Measurements from ENCODE around the gene MYH7B. TPM values are rescaled to one million over a fixed set of nuclear protein-coding genes. Genes with fewer than 3 reads are reported as not detected.

Gene MYH7B
- total RNA-seq, 2 experiments from 2014 or later, result 0.04 to 0.27 TPM

DNA sequence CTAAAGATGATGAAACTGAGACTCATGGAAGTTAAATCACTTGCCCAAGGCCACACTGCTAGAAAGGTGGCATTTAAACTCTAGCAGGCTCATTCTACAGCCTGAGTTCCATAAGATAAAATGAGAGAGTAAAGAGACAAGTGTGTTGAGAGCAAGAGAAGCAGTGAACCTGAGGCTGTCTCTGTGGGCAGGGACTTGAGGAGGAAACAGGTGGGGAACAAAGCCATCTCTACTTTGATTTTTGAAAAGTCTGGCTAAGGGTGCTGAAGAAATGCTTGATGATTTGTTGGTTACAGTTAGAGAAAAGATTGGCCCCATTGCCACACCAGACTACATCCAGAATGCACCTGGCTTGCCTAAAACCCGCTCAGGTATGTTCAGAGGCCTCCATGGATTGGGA, 29.1 kb upstream of the MYH7B start:
- DNase-seq, result no peak

DNA sequence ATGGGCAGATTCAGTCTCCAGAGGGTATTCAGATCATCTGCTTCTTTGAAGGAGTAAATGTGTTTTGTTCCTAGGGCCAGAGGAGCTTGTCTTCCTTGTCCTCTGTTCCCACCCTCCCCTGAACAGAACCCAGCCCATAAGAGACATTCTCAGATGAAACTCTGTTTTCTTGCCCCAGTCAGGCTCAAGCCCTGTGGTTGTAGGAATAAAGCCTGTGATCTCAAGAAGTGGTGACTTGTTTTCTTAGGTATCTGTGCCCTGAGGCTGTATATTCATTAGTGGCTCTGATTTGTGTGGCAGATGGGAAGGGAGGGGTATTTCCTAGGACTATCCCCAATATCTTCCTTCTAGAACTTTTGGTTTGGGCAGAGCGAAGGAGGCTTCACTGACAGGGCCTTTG, 27.9 kb upstream of the MYH7B start:
- Mint-ChIP-seq H3K36me3 (ENCODE audit: low read depth) (peaks cover 34% of the 10 kb centered on the region), H3K4me1 (peaks cover 8% of the 10 kb centered on the region), H3K9me3 (no peaks in the 10 kb centered on the region), H3K27me3 (no peaks in the 10 kb centered on the region), H3K4me3 (no peak overlapping the region), H3K27ac (no peak overlapping the region)
- no peak for DNase-seq
- CTCF ChIA-PET, result interaction anchor here (1.3 to 1.8 kb wide), 3 partner anchors 10 to 16 kb away, joined by 3 to 5 read pairs (median 4); no protein-coding TSS in a partner anchor
- POLR2A ChIA-PET, result no interaction called here

More for the DNA sequence above, 29.1 kb upstream of the MYH7B start:
- POLR2A ChIA-PET, result no interaction called here
- H3K27me3 Mint-ChIP-seq, result no peaks in the 10 kb centered on the region
- CTCF ChIA-PET, result no interaction called here
- peaks cover 10% of the 10 kb centered on the region for H3K4me1 Mint-ChIP-seq
- H3K4me3 Mint-ChIP-seq, result no peak overlapping the region
- no peak overlapping the region for H3K27ac Mint-ChIP-seq
- H3K36me3 Mint-ChIP-seq (ENCODE audit: low read depth), result peaks cover 32% of the 10 kb centered on the region
- no peaks in the 10 kb centered on the region for H3K9me3 Mint-ChIP-seq

DNA sequence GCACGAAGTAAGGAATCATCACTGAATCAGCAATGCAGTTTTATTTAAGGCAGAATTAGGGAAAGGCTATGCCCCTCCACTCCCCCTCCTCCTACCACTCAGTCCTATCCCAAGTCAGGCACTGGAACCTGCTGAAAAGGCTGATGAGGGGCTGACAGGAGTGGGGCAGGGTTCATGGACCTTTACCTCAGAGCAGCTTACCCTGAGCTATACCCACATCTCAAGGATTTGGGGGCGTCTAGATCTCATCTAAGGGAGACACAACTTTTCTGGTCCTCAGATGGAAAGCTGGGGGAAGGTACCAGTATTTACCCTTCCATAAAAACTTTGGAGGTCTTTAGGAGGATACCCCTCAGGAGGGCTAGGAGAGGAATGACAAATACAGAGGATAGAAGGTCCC, 27.3 kb upstream of the MYH7B start:
- Mint-ChIP-seq H3K27ac (no peak overlapping the region), H3K4me3 (no peak overlapping the region), H3K9me3 (no peaks in the 10 kb centered on the region), H3K27me3 (no peaks in the 10 kb centered on the region), H3K4me1 (peaks cover 8% of the 10 kb centered on the region), H3K36me3 (ENCODE audit: low read depth) (peaks cover 36% of the 10 kb centered on the region)
- POLR2A ChIA-PET, result no interaction called here
- CTCF ChIA-PET, result interaction anchor here (1.4 to 1.8 kb wide), 2 partner anchors 10 to 15 kb away, joined by 4 to 5 read pairs; no protein-coding TSS in a partner anchor
- no peak for DNase-seq

DNA sequence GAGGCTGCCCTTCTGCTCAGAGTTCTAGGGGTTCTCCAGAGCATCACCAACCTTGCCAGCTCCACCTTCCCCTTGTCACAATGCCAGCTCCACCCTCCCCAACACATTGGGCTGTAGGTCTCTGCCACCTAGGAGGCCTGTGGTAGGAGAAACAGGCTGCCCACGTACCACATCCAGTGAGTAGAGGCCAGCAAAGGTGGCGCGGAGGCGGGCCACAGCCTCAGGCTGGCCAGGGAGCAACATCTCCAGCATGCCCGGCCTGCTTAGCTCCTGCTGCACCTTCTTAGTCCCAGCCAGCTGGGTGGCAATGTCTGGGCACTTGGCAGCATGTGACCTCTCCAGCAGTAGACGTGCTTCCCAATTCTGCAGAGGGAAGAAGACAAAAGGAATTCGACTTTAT, 23.9 kb upstream of the MYH7B start:
- Mint-ChIP-seq H3K4me3 (no peak overlapping the region), H3K27ac (no peak overlapping the region), H3K27me3 (no peaks in the 10 kb centered on the region), H3K36me3 (ENCODE audit: low read depth) (peaks cover 31% of the 10 kb centered on the region), H3K9me3 (no peaks in the 10 kb centered on the region), H3K4me1 (no peaks in the 10 kb centered on the region)
- CTCF ChIA-PET, result interaction anchor here (1.0 to 1.5 kb wide), 4 partner anchors 10 to 59 kb away, joined by 3 to 5 read pairs (median 4); partner anchors contain the start of gene GGT7
- DNase-seq, result no peak
- POLR2A ChIA-PET, result no interaction called here

DNA sequence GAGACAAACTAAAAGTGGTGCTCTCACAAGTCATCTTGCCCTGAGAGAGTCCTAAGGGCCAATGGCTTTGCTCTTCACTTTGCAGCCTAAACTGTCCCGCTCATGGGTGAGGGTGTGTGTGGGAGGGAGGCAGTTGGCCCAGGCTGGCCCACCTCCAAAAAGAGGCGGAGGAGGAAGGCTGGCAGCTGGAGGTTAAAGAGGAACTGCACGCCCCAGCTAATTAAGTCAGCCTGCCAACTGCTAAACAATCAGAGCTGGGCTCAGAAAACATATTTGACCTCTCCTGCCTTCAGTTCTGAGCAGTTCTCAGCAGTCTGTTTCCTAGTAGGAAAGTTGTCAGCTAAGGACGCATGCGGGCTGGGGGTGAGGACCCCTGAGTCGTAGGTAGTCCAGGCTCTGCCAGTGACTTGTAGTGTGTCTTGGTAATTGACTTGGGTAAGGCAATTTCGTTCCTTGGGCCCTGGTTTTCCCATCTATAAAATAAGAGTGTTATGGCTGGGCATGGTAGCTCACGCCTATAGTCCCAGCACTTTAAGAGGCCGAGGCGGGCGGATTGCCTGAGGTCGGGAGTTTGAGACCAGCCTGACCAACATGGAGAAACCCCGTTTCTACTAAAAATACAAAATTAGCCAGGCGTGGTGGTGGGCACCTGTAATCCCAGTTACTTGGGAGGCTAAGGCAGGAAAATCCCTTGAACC, 17.1 kb upstream of the MYH7B start:
- Mint-ChIP-seq H3K36me3 (ENCODE audit: low read depth) (peaks cover 33% of the 10 kb centered on the region), H3K4me3 (no peak overlapping the region), H3K27me3 (no peaks in the 10 kb centered on the region), H3K9me3 (no peaks in the 10 kb centered on the region), H3K4me1 (no peaks in the 10 kb centered on the region), H3K27ac (no peak overlapping the region)
- ChIA-PET CTCF (interaction anchor here (0.8 kb wide), 1 partner anchor 73 kb away, joined by 3 read pairs; no protein-coding TSS in a partner anchor), POLR2A (no interaction called here)
- no peak for DNase-seq

DNA sequence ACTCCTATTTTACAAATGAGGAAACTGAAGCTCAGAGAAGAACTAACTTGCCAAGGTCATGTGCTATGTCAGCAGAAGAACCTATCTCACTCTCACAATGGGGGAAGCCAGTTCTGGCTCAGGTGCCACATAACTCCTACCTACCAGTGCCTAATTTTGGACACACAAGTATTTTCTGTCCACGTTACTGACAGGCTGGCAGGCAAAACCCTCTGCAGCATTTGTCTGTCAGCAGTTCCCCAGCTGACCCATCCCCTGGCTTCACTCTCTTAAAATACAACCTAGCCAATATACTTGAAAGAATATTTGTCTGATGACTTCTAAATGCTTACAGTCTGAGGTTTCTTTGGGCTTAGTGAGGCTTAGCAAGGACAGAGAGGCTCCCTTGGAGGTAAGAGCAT, 15.6 kb upstream of the MYH7B start:
- Mint-ChIP-seq H3K27ac (no peak overlapping the region), H3K27me3 (no peaks in the 10 kb centered on the region), H3K36me3 (ENCODE audit: low read depth) (peaks cover 31% of the 10 kb centered on the region), H3K4me3 (no peak overlapping the region), H3K9me3 (no peaks in the 10 kb centered on the region), H3K4me1 (no peaks in the 10 kb centered on the region)
- ChIA-PET CTCF (interaction anchor here (1.1 kb wide), 1 partner anchor 33 kb away, joined by 4 read pairs; no protein-coding TSS in a partner anchor), POLR2A (no interaction called here)
- DNase-seq, result no peak

DNA sequence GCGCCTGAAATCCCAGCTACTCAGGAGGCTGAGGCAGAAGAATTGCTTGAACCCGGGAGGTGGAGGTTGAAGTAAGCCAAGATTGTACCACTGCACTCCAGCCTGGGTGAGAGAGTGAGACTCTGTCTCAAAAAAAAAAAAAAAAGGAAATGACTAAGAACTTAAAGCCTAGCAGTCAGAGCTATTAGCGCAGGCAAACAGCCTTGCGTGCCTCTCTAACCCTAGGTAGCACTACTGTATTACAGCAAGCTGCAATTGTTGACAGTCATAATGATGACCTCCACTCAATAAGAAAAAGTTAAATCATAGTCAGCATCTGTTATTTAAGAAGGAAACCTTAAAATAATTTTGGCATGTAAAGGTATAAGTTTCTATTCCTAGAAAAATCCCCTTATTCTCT, 14.4 kb upstream of the MYH7B start:
- no peak overlapping the region for H3K4me3 Mint-ChIP-seq
- DNase-seq, result no peak
- ChIA-PET POLR2A (no interaction called here), CTCF (interaction anchor here (0.5 to 1.2 kb wide), 6 partner anchors 9 to 93 kb away, joined by 3 to 5 read pairs (median 3); partner anchors contain the start of genes GSS and MYH7B)
- peaks cover 35% of the 10 kb centered on the region for H3K36me3 Mint-ChIP-seq (ENCODE audit: low read depth)
- H3K4me1 Mint-ChIP-seq, result no peaks in the 10 kb centered on the region
- H3K27ac Mint-ChIP-seq, result no peak overlapping the region
- H3K9me3 Mint-ChIP-seq, result no peaks in the 10 kb centered on the region
- H3K27me3 Mint-ChIP-seq, result no peaks in the 10 kb centered on the region

DNA sequence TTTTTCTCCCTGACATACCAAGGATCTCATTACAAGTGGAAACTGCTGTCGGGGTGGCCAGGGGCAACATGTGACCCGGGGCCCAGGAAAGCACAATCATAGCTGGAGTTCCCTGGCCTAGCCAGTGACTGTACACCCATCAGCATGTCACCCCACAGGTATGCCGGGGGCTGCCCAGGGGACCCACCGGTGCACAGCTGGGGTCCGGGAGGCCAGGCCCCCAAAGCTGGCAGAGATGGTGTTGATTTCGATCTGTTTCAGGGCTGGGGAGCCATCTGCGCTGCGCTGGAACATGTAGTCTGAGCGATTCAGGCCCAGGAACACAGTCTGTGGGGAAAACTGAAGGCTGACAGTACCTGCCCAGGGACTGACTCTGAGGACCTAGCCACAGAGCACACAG, 13.4 kb upstream of the MYH7B start:
- Mint-ChIP-seq H3K4me1 (no peaks in the 10 kb centered on the region), H3K27ac (no peak overlapping the region), H3K36me3 (ENCODE audit: low read depth) (peaks cover 29% of the 10 kb centered on the region), H3K9me3 (no peaks in the 10 kb centered on the region), H3K4me3 (no peak overlapping the region), H3K27me3 (no peaks in the 10 kb centered on the region)
- ChIA-PET CTCF (interaction anchor here (0.7 to 1.1 kb wide), 2 partner anchors 14 to 50 kb away, joined by 3 read pairs; partner anchors contain the start of genes GSS and MYH7B), POLR2A (no interaction called here)
- no peak for DNase-seq

DNA sequence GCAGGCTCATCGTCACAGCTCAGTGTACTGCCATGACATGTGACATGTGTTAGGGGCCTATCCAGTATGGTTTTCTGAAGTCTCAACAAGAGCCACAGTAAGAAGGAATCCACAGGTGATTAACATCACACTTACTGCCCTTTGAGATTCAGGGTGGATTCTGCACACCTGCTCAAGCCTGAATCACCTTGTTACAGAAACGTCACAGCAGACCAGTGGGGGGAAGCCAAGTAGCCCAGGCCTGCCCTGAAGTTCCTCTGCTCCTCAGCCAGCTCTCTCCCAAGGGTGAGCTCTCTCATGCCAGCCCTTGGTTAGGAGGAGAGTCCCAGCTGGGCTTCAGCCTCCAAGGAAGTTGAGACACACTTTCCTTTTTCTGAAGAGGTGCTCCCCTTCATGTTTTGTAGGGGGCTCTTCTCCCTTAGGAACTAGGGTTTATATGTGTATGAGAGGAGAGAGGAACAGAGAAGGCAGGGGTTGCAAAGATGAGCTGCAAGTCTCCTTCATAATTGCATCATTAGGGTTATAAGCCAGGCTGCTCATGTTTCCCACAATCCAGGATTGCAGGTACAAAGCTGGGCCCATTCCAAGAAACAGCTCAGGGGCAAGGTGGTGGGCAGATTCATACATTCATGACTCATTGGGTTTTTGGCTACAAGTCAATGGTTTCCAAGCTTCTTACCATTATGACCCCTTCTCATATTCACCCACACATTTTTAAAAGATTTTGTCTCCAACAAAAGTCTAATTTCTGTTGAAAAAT, 11.7 kb upstream of the MYH7B start:
- ChIA-PET CTCF (interaction anchor here (1.5 to 2.0 kb wide), 2 partner anchors 15 to 70 kb away, joined by 3 to 4 read pairs; no protein-coding TSS in a partner anchor), POLR2A (no interaction called here)
- Mint-ChIP-seq H3K27ac (no peak overlapping the region), H3K36me3 (ENCODE audit: low read depth) (peaks cover 25% of the 10 kb centered on the region), H3K9me3 (no peaks in the 10 kb centered on the region), H3K27me3 (no peaks in the 10 kb centered on the region), H3K4me1 (no peaks in the 10 kb centered on the region), H3K4me3 (no peak overlapping the region)
- no peak for DNase-seq

DNA sequence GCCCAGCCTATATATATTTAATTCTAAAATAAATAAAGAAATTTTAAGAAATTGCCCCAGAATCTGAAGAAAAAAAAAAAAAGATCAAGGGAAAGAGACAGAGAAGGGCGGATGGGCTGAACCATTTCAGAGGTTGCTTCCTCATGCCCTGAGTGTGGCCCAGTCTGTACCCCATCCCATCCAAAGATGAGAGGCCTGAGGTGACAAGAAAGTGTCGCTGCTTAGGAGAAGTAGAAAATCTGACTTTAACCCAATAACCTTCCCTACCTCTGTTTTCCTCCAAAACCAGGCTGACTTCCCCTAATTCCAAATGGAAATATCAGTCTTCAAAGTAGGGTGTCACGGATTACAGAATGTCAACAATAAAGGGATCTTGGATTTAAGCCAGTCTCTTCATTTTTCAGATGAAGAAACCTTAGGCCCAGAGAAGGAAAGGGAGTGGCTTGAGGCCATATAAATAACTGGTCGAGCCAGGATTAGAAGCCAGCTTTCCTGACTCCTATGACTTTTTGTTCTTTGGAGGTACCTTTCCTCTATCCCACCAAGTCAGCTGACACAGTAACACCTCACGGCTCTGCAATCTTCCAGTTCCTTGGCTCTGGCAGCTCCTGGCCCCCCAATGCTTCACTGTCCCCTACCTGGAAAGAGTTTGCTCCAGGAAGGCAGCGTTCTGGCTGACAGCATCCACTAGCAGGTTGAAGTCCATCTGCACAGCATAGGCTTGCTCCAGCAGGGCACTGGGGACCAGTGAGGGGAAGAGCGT, 10.2 kb upstream of the MYH7B start:
- Mint-ChIP-seq H3K4me3 (no peak overlapping the region), H3K27me3 (no peaks in the 10 kb centered on the region), H3K4me1 (peaks cover 1% of the 10 kb centered on the region), H3K9me3 (no peaks in the 10 kb centered on the region), H3K36me3 (ENCODE audit: low read depth) (peaks cover 31% of the 10 kb centered on the region), H3K27ac (no peak overlapping the region)
- CTCF ChIA-PET, result interaction anchor here (0.6 kb wide), 2 partner anchors 9 to 97 kb away, joined by 3 to 4 read pairs; no protein-coding TSS in a partner anchor
- no peak for DNase-seq
- POLR2A ChIA-PET, result no interaction called here

DNA sequence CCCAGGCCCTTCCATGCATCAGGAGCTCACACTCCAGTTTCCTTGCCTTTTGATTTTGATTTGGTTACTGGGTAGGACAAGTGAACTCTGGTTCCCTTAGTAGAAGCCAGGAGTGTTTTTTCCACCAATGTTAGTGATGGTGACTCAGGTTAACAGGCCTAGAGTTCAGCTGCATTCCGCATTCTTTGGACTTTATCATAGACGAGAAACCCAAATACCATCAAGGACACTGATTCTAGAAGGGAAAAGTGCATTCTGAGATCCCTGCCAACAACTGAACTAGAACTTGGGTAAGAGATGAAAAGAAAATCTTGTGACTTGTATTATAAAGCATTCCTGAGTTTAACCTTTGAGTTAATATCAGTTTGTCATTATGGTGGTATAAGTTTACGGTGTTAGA, 9.0 kb upstream of the MYH7B start:
- CTCF ChIA-PET, result interaction anchor here (0.5 kb wide), 1 partner anchor 46 kb away, joined by 3 read pairs; no protein-coding TSS in a partner anchor
- H3K36me3 Mint-ChIP-seq (ENCODE audit: low read depth), result peaks cover 27% of the 10 kb centered on the region

DNA sequence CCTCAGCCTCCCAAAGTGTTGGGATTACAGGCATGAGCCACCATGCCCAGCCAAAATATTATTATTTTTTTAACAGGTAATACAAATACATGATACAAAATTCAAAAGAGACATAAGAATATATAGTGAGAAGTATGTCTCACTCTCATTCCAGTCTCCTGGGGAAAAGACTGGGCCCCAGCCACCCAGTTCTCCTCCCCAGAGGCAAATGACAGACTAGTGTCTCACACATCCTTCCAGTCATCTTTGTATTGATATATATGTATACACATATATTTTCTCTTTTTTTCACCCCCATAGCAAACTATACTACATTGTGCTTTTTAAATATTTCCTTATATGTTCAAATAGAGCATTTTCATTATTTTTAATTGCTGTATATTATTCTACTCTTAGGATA, 8.3 kb upstream of the MYH7B start:
- ChIA-PET CTCF (no interaction called here), POLR2A (no interaction called here)
- H3K4me1 Mint-ChIP-seq, result peaks cover 1% of the 10 kb centered on the region
- H3K27me3 Mint-ChIP-seq, result no peaks in the 10 kb centered on the region
- H3K9me3 Mint-ChIP-seq, result no peaks in the 10 kb centered on the region
- H3K27ac Mint-ChIP-seq, result no peak overlapping the region
- DNase-seq, result no peak
- peaks cover 27% of the 10 kb centered on the region for H3K36me3 Mint-ChIP-seq (ENCODE audit: low read depth)
- no peak overlapping the region for H3K4me3 Mint-ChIP-seq

More for the DNA sequence above, 9.0 kb upstream of the MYH7B start:
- H3K9me3 Mint-ChIP-seq, result no peaks in the 10 kb centered on the region
- DNase-seq, result no peak
- no peak overlapping the region for H3K4me3 Mint-ChIP-seq
- peaks cover 1% of the 10 kb centered on the region for H3K4me1 Mint-ChIP-seq
- no peaks in the 10 kb centered on the region for H3K27me3 Mint-ChIP-seq
- H3K27ac Mint-ChIP-seq, result no peak overlapping the region
- POLR2A ChIA-PET, result no interaction called here

DNA sequence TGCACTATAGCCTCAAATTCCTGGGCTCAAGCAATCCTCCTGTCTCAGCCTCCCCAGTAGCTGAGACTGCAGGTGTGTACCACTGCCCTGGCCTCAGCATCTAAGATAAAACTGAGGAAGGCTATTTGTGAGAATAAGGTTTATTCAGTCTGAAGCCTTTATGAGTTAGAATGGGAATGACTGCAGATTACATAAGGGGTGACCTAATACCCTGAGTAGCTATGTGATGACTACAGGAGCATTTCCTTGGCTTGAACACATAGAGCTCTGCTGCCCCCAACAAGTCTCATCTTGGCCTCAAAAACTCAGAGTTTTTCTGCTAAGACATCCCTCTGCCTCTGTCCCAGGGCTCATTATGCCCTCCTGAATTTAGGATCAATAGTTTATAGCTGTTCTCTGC, 7.6 kb upstream of the MYH7B start:
- Mint-ChIP-seq H3K4me3 (no peak overlapping the region), H3K27me3 (no peaks in the 10 kb centered on the region), H3K4me1 (peaks cover 5% of the 10 kb centered on the region), H3K36me3 (ENCODE audit: low read depth) (peaks cover 22% of the 10 kb centered on the region), H3K9me3 (no peaks in the 10 kb centered on the region), H3K27ac (no peak overlapping the region)
- no peak for DNase-seq
- POLR2A ChIA-PET, result no interaction called here
- CTCF ChIA-PET, result no interaction called here

Measured in activated CD4-positive, alpha-beta T cell treated with anti-CD3 and anti-CD28 coated beads, Interleukin-2, amount 10 ng/mL, durations not matched to agents 7 days and 5 days (primary cell).